Fibroblast of peridontal ligament (primary cell): Measurements from ENCODE around the gene DAB2IP.
"Not testable (repeated sequence)": the region's sequence is repeated elsewhere in the genome, so short reads cannot be mapped to it uniquely, and the experiment has no call there.

Experiments
- DNase-seq: peaks from one replicate; pipeline ENCODE4 v3.0.0-alpha.2; 2010; ENCODE audit errors: extremely low read depth

Gene DAB2IP

DNA sequence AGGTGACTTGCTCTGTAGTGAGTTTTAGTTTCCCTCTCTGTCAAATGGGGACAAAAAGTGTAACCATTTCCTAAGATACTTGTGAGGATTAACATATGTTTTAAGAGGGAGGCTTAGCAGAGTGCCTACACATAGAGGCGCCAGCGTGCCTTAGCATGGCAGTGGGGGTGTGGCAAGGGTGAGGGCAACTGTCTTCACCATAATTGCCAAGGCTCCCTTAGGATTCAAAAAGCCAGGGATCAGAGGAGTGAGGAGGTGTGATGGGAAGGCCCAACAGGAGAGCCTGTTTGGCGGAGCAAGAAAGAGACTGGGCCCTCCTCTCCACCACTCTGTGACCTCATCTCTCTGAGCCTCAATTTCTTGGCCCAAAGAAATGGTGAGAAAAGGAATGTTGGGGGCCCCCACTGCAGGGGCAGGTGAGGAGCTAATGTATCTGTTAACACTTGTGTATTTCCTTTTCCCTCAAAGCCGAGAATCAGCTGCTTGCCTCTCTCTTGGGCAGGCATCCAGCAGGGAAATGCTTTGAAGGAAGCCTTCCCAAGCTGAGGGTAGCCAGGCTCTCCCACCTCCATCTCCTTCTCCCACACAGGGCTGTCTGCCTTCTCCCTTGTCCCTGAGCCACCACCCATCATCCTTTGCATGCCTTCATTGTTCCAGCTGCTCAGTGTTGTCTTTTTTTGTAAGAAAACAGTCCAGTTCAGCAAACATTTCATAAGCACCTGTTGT is 76.0 kb downstream of the DAB2IP start:
- DNase-seq = no peak

DNA sequence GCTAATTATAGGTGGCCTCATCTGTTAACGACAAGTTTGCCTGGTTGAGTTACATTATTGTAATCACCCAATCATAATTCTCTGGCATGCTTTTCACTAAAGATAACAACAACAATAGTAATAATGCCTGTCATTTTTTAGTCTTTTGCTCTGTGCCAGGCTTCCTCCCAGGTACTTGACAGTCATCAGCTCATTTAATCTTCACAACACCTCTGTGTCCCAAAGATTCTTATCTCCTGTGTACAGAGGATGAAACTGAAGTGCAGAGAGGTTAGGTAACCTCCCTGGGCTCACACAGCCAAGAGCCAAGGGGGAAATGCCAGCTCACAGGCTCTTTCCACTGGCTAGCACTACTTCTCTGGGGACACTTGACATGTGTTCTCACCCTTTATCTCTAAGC is 77.5 kb downstream of the DAB2IP start:
- no peak for DNase-seq

DNA sequence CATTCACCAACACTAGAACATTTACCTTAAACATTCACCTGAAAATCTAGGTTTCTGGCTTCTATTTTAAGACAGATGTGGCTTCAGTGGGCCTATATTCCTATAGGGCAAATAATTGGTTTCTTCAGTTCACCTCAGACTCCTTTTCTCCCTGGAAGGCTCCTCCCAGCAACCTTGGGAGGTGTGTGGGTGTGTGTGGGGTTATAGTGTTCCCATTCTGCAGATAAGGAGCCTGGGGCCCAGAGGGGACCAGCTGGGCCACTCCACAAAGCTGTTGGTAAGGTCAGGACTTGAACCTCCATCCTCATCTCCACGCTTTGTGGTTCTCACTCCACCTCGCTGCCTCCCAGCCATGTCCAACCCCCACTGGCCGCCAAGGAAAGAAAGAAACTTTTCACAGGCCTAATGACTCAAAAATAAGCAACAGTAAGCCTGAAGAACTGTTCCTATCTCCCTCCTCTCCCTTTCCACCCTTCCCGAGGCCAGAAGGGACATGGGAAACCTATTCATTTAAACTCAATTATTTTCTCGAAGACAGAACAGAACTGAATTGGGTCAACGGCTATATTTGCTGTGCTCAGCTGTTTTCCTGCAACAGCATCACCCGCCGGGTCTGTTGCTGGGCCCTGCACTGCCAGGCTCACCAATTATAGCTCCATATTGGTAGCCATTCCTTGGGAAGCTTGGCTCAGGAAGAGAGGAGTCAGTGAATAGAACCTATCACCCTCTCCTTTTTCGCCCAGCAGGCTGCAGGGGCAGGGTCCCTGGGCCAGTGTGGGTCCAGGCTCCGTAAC is 78.5 kb downstream of the DAB2IP start:
- DNase-seq = no peak

DNA sequence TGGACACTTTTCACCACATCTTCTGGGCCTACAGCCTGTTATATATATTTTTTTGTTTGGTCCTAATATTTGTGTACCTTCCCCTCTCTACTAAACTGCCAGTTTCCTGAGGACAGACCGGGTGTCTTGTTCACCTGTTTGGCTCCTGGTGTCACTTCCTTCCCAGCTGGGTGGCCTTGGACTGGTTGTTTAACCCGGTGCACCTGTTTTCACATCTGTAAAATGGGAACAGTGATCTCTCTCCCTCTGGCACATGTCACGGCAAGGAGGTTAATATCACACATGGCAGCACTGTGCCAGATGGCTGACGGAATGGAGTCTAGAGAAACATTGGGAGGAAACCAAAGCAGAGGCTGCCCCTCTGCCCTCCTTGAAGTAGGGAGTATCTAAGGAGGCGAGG is 79.7 kb downstream of the DAB2IP start:
- DNase-seq = no peak

DNA sequence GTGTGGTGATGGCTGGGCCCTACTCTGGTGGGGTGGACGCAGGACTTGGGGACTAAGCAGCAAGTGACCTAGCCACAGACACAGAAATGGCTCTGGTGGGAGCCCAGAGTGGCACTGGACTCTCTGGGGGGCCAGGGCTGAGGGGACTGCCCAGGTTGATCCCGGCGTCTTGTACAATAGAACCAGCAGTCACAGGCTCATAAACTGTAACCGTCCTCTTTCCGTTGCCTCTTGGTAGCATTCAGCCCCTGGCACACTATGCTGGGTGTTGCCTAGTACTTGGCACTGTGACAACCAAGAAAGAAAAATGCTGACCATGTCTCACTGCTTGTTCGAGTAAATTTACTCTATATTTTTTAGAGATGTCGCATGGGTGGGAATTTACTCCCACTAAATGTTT is 80.5 kb downstream of the DAB2IP start:
- no peak for DNase-seq

DNA sequence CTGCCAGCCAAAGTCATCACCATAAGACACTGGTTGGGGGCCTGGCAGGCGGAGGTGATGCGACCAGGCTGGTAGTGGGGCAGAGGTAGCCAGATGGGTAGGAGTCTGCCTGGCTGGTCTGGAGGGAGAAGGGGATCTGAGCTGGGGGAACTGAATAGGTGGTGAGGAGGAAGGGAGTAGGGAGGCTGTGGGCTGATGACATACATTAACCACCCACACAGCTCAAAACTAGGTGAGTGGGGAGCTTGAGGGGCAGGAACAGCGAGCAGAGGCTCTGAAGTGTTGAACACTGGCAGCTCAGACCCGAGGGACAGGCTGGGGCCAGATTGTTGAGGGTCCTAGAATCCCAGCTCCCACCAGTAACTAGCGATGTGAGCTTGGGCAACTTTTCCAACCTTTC is 81.0 kb downstream of the DAB2IP start:
- DNase-seq = no peak

DNA sequence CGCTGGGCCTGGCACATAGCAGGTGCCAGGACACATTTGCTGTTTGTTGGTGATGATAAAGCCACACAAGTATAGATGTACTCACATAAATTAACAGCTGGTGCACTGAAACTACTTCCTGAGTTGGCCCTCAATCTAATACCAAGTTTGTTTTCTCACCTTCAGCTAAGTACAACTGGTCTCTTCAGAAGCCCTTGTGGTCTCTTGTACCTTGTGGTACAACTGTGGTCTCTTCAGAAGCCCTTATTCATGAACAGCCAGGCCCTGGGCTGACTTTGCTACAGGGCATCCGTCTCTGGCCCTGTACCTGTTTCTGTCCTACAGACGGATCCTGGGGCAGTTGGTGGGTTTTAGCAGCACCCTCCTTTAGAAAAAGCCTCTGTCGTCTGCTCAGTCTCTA is 81.5 kb downstream of the DAB2IP start:
- DNase-seq = no peak

DNA sequence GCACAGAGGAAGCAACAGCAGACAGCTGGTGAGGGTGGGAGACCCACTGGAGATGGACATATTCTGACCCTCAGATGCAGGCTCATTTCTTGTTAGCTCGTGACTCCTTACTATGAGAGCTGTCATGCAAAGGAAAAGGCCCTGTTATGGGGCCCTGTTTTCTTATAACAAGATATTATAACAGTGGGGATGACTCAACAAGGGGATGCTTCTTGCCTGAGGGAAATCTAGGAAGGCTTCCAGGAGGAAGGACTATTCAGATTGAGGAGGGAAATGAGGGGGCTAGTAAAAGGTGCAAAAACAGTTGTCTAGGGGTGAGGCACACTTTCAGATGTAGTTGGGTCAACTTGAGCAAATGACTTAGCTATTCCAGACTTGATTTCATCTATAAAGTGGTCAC is 83.0 kb downstream of the DAB2IP start:
- DNase-seq = no peak

DNA sequence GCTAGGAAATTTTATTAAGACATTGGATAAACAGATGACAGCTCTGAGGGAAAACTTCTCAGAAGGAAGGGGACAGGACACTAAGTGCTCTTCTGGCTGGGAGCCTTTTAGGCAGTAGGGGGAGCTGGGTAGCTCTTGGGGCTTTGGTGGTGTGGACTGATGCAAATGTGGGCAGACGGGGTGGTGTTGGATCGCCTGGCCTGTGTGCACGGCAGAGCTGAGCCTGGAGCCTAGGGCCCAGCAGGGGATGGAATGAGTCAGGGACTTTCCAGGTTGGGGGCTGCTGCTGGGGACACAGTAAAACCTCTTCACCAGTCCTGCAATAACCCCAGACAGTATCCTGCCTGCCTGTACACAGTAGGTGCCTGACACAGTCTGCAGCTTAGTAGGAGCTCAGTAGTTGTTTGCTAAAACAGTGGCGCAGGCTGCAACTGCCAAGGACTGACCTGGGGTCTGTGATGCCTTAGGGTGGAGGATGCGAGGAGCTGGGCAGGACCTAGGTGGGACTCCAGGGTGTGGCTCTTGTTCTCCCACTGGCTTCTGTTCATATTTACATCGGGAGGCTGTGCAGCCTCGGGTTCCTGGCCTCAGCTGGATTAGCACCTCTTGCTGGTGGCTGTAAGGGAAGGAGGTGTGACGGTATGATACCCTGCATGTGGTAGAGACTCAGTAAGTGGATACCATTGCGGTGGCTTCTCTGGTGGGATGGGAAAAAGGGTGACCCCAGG is 83.8 kb downstream of the DAB2IP start:
- DNase-seq = peak; percentile 33

DNA sequence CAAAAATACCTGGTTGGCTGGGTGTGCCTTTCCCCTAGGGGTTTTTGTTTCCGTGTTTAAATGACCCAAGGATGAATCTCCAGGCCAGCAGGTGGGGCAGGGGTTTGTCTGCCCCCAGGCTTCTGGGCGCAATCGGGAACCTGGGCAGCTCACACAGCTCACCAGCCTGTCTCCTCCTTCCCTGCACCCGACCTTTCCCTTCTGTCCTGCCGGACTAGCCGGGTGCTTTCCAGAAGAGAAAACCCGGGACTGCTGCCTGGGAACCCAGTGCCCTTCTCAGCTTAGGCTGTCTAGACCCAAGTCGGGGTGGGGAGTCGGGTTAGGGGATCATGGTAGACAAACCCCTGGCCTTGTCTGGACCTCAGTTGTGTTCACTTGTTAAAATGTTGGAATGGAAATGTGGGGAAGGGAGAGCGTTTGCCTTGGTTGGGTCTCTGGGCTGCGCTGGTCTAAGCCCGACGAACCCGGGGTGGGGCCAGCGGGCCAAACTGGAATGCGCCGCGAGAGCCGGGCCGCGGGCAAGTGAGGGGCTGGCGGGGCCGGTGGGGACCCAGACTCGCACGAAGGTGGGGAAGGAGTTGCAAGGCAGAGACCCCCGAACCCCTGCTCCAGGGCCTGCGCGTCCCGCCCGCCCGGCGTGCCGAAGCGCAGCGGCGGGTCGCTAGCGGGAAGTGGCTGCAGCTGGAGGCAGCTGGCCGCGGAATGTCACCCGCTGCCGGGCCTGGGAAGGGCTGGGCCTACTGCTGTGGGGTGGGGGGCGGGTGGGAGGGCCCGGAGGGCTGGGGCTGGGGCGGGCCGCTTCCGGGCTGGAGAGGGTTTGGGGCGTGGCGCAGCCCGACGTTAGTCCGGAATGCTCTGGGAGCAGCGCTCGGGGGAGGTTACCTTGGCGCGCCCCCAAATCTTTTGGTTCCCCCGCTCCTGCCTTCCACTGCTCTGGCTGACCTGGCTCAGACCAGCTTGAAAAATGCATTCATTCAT is 84.6 kb downstream of the DAB2IP start:
- no peak for DNase-seq

DNA sequence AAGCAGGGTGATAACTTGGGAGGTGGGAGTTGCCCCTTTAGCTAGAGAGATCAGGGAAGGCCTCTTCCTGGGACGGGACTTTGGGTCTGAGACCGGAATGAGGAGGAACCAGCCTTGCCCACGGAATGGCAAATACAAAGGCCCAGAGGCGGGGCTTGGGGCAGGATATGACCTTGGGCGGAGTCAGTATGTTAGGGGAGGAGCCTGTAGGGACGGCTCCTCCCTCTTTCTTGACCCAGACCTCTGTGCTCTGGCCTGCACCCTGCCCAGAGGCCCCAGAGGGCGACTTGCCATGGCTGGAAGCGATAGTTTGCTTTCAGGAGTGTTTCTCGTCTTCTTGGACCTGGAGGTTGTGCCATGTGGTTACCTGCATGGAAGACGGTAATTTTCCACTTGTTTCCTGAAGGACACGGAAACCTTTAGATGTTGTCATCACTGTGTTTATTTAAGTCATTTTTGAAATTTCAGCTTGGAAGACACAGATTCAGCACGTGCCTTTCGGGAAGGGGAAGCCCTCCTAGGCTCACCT is 85.6 kb downstream of the DAB2IP start:
- DNase-seq = no peak

DNA sequence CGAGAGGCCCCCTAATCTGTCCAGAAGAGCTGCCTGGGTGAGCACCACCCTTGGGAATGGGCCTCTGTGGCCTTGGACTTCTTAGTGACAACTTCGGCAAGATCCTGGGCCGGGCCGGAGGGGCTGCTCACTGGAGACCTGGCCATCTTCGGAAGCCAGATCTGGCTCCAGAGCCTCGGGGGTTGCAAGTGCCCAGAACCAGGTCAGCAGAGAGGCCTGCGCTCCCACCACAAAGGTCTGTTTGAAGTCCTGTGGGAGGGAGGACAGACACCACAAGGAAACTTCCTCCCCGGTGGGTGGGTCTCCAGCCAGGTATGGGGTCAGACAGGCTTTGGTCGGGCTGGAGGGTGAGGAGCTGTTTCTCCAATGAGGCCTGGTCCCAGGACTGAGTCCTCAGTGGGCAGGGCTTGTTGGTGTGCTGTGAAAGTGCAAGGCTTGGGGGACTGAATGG is 86.1 kb downstream of the DAB2IP start:
- no peak for DNase-seq

DNA sequence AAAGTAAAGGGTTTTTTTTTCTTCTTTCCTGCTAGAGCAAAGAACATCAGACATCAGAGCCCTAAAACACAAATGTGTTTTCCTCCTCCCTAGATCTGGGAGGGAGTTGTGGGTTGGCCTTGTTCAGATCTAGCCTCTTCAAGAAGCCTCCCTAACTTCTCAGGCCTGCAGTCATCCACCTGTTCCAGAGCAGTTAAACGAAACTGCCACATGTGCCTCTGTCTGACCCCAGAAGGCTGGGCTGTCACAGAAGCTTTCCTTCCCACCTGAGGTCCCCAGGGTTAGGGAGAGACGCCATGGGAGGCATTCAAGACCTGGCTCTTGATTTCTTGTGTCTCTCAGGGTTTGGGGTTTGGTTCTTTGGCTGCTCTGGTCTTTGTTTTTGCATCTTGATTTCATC is 87.0 kb downstream of the DAB2IP start:
- DNase-seq = no peak

DNA sequence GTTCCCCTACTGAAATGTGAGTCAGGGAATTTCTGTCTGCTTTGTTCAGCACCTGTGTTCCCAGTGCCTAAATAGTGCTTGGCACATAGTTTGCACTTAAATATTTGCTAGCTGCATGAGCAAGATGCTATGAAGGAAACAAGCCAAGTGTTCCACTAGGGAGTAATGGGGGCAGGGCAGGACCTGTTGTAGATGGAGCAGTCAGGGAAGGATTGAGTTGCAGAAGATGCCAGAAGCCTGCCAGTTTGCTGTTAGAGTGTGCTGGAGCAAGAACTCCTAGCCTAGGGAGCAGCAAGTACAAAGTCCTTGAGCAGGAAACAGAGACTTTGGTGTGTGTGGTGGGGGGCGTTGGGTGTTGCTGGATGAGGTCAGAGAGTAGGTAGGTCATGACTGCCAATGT is 87.5 kb downstream of the DAB2IP start:
- DNase-seq = peak; percentile 53

DNA sequence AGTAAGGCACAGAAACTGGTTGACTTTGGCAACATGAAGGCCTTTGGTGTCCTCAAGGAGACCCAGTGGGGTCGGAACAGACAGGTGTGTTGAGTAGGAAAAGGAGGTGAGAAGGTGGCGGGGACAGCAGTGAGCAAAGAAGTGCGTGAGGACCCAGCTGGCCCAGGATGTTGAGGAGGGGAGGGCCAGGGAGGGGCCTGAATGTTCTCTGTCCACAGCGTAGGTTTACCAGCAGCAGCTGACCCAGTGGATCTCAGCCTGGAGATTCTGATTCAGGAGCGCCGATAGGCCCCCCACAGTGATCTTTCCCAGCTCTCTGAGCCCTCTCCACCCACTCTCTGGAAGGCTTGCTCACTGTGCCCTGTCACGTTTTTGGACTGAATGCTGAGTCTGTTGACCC is 88.5 kb downstream of the DAB2IP start:
- DNase-seq = no peak

DNA sequence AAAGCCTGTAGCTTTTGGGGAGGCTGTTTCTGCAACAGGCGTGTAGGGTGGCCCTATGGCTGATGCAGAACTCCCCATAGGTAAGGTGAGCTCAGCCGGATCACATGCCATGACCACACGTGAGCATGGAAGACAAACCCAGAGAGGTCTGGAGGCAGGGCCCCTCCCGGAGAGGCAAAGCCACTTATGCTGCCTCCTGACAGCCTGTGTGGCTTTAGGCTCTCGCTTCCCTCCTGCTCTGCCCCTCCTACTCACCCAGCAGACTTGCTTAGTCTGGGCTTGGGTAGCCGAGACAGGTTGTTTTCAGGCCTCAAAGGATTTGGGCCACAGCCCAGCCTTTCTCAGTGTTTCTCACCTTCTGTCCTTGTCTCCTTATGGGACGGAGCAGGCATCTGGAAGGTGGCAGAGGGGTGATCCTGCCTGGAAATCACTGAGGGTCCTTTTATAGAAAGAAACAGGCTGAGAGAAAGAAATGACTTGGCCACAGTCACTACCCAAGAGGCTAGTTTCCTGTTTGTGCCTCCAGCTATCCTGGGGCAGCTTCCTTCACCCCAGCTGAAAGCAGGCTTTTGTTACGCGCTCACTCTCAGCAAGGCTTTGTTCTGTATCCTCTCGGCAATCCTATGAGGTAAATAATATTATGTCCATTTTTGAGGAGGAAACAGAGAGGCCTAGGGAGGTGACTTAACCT is 89.9 kb downstream of the DAB2IP start:
- DNase-seq = no peak

DNA sequence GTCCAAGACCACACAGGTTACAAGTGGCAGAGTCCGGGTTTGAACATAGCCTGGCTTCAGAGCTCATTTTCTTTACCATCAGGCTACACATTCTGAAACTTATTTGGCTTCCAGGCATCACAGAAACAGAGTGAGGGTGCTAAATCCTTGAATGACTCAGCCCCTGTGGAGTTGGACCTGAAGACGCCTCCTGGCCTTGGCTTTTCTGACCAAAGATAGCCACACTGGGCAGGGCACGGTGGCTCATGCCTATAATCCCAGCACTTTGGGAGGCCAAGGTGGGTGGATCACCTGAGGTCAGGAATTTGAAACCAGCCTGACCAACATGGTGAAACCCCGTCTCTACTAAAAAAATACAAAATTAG is 90.5 kb downstream of the DAB2IP start:
- DNase-seq = not testable (repeated sequence)

DNA sequence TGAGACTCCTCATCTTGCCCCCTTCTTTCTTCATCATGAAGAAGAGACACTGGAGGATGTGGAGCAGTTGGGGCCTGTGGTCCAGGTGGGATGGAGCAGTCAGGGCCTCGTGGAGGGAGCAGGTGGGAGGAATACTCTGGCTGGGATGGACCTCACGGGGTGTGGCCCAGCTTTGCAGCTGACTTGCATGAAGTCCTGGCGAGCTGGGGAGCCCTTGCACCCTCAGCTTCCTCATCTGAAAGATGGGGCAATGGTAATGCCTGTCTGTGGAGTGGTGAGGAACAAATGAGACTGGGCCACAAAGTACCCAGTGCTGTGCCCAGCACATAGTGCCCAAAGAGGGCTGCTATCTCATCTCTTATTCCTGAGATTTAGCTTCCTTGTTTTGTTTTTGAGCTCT is 91.5 kb downstream of the DAB2IP start:
- DNase-seq = no peak

DNA sequence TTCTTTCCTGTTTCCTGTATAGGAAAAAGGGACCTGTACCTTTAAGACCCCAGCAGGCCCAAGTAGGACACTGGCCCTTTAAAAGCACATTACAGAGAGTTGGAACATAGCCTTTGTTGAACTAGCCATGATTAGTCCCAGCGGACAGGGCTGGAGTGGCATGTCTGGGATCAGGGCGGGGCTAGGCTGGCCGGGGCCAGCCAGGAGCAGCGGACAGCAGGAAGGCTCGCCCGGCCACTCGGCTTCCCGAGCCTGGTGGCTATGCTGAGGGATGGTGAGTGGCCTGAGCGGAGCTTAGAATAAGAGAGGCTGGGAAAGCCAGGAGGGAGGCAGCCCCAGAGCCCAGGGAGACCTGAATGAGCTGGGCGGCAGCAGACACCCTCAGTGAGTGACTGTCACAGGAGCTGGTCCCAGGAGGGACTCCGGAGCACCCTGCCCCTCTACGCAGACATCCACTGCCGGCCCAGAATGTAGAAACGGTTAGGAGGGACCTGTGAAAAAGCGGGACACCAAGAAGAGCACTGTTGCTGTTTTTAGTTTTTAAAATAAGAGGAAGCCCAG is 92.1 kb downstream of the DAB2IP start:
- peak; percentile 74 for DNase-seq

DNA sequence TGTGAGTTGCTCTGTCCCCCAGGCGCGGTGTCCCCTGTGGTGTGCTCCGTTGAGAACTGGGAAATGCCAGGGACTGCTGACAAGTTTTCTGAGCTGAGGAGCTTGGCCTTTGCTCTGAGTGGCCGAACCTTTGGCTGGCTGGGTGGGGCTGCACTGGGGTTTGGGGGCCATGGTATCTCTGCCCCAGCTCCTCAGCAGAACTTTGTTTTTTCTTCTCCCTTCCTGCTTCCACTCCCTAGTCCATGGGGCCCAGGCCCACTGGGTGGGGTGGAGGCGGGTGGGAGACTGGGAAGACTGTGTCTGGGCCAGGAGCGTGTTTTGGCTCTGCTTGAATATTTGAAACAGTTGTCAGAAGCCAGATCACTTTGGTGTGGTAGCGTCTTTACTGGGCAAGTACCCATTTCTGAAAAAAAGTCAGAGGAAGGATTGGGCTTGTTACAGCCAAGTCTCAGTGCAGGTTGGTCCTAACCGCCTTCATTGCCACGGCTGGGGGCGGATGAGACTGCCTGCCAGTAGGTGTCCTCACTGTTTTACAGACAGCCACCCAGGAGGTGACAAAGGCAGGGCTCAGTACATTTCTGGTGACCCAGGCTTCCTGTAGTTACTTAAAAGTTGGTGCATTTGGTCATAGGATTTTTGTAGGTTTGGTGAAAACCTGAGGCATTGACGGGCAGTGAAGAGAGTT is 92.7 kb downstream of the DAB2IP start:
- peak; percentile 46 for DNase-seq
